HepG2 (cell line): ENCODE results near the gene INO80E. TPM values are rescaled to one million over a fixed set of nuclear protein-coding genes. Genes with fewer than 3 reads are reported as not detected.

Source experiments
- ADNP ChIP-seq: sonication (generic); formaldehyde crosslinking; IDR thresholded peaks from 2 replicates; pipeline ENCODE4 v1.4.0; 2020; ENCODE audit warnings: missing genetic modification reagents
- CHD2 ChIP-seq: IDR thresholded peaks from 2 replicates; pipeline ENCODE4 v1.6.1; 2011; ENCODE audit warnings: low read depth, low read length, improper control_type of control experiment
- FOSL2 ChIP-seq: sonication (generic); formaldehyde crosslinking; IDR thresholded peaks from 2 replicates; pipeline ENCODE4 v1.4.0; 2020; ENCODE audit warnings: missing genetic modification reagents
- HNRNPL ChIP-seq: fragments of 200-400 bp; formaldehyde crosslinking; IDR thresholded peaks from 2 replicates; pipeline ENCODE4 v1.6.1; 2017; ENCODE audit warnings: mild to moderate bottlenecking, low read depth, low read length
- IRX3 ChIP-seq: sonication (generic); formaldehyde crosslinking; IDR thresholded peaks from 2 replicates; pipeline ENCODE4 v1.8.1; 2023; ENCODE audit warnings: mild to moderate bottlenecking, low read depth, missing genetic modification reagents, borderline replicate concordance
- MIER3 ChIP-seq: IDR thresholded peaks from 2 replicates; pipeline ENCODE4 v1.6.1; 2016; ENCODE audit warnings: missing compliant biosample characterization, borderline replicate concordance
- MIXL1 ChIP-seq: IDR thresholded peaks from 2 replicates; pipeline ENCODE4 v1.6.1; 2016
- NFATC3 ChIP-seq: sonication (generic); formaldehyde crosslinking; IDR thresholded peaks from 2 replicates; pipeline ENCODE4 v1.5.1; 2020; ENCODE audit warnings: mild to moderate bottlenecking, missing genetic modification reagents
- PCBP2 ChIP-seq: fragments of 200-400 bp; formaldehyde crosslinking; optimal IDR thresholded peaks from 2 replicates; pipeline ENCODE3; 2018; ENCODE audit warnings: low read length, low read depth; ENCODE audit not compliant: poor library complexity, severe bottlenecking
- PRMT3 ChIP-seq: sonication (generic); formaldehyde crosslinking; IDR thresholded peaks from 2 replicates; pipeline ENCODE4 v1.8.1; 2022; ENCODE audit warnings: low read depth, mild to moderate bottlenecking, moderate library complexity, missing genetic modification reagents, borderline replicate concordance
- SKI ChIP-seq: fragments of 450-650 bp; IDR thresholded peaks from one replicate; pipeline ENCODE4 v1.6.1; 2018; ENCODE audit warnings: mild to moderate bottlenecking; ENCODE audit not compliant: partially characterized antibody
- TEAD2 ChIP-seq: sonication (generic); formaldehyde crosslinking; IDR thresholded peaks from 2 replicates; pipeline ENCODE4 v1.9.0; 2021; ENCODE audit warnings: missing genetic modification reagents
- ZBTB20 ChIP-seq: sonication (generic); formaldehyde crosslinking; IDR thresholded peaks from 2 replicates; pipeline ENCODE4 v1.8.1; 2023; ENCODE audit warnings: missing genetic modification reagents, low read depth, mild to moderate bottlenecking, borderline replicate concordance
- ZBTB49 ChIP-seq: sonication (generic); formaldehyde crosslinking; IDR thresholded peaks from 2 replicates; pipeline ENCODE4 v1.4.0; 2020; ENCODE audit warnings: missing genetic modification reagents, borderline replicate concordance
- ZNF136 ChIP-seq: sonication (generic); formaldehyde crosslinking; IDR thresholded peaks from 2 replicates; pipeline ENCODE4 v1.8.1; 2022; ENCODE audit warnings: low read depth, mild to moderate bottlenecking, moderate library complexity, missing genetic modification reagents
- ZNF253 ChIP-seq: sonication (generic); formaldehyde crosslinking; IDR thresholded peaks from 2 replicates; pipeline ENCODE4 v1.8.0; 2022; ENCODE audit warnings: mild to moderate bottlenecking, missing genetic modification reagents, borderline replicate concordance
- ZNF296 ChIP-seq: sonication (generic); formaldehyde crosslinking; conservative IDR thresholded peaks from 2 replicates; pipeline ENCODE4 v1.5.0; 2020; ENCODE audit warnings: mild to moderate bottlenecking, missing genetic modification reagents
- ZNF7 ChIP-seq: IDR thresholded peaks from 2 replicates; pipeline ENCODE4 v1.6.1; 2016; ENCODE audit warnings: missing biosample characterization, missing genetic modification reagents
- polyA plus RNA-seq, 8 experiments: library from polyadenylated mRNA; depleted of rRNA in 3 of 8; stranded (reverse) in 7 of 8; unstranded in 1 of 8; fragments of >200 nt; fragmentation: Illumina TruSeq in 4 of 8; extraction: Trizol in 4 of 8; gene quantifications; 2 replicates each; pipeline versions ENCODE4 v1.2.1 to v1.2.3, GENCODE V29; 2011 to 2016; ENCODE audit warnings: low read depth in 4 of 8, missing spikeins in 1 of 8, mixed read lengths in 1 of 8; ENCODE audit not compliant: insufficient read depth in 1 of 8
- total RNA-seq, 5 experiments: library from RNA; depleted of rRNA; stranded (reverse); fragments of >200 nt; fragmentation: Illumina TruSeq; extraction: Trizol; gene quantifications; 2 replicates each; pipeline ENCODE4 v1.2.3, GENCODE V29; 2016; ENCODE audit warnings: low read depth in 1 of 5
- TF ChIP-seq, protein P1 (sequence below): sonication (generic); formaldehyde crosslinking; IDR thresholded peaks from 2 replicates; pipeline ENCODE4 v1.4.0; 2020; ENCODE audit warnings: missing genetic modification reagents, borderline replicate concordance
- TF ChIP-seq, protein P2 (sequence below): sonication (generic); formaldehyde crosslinking; IDR thresholded peaks from 2 replicates; pipeline ENCODE4 v1.4.0; 2020; ENCODE audit warnings: missing genetic modification reagents
- TF ChIP-seq, protein P3 (sequence below), 2 experiments: sonication (generic) in 1 of 2; formaldehyde crosslinking in 1 of 2; IDR thresholded peaks; 2 replicates each; pipeline versions ENCODE4 v1.5.1 to v1.6.1; 2011 to 2020; ENCODE audit warnings: borderline replicate concordance in 1 of 2, low read depth in 1 of 2, low read length in 1 of 2, mild to moderate bottlenecking in 1 of 2, missing genetic modification reagents in 1 of 2, moderate library complexity in 1 of 2

The INO80E gene
- total and polyA plus RNA-seq, 2 of the 13 experiments (the other 11 are each of a cell fraction or from before 2014, with no cell fraction given): 25.8 to 45.6 TPM

DNA sequence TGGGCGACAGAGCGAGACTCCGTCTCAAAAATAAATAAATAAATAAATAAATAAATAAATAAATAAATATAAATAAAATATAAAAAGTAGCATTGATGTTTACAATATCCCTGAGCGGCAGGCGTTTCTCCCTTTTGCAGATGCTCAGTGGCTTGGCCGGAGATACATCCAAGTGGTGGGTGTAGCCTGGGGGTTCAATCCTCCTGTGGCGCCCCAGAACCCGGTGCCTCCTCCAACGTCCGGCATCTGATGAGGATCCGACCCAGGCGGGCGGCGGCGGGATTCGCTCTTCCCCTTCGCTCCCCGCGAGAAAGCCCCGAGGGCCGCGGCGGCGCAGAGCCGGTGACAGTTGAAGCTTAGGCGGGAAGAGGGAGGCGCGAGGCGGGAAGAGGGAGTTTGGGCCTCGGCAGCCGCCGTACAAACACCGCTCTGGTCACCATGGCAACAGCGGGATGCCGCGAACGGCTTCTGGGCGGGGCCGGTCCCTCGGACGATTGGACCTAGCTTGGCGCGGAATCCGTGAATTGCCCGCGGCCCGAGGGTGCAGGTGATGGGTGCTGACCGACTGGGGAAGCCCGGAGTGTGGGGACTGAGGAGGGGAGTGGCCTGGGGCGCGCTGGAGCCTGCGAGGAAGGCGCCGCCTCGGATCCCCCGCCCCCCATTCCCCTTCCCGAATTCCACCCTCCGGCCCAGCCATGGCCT is 56.8 kb downstream of the INO80E start (continued):
- TF ChIP-seq FOSL2 (peak; percentile 66), PCBP2 (no peak), MIER3 (CRISPR knock-in tag) (peak; percentile 86; the same call in 1 of the 2 replicates), ZBTB20 (peak; percentile 81), ZNF253 (CRISPR knock-in tag) (peak; percentile 83), ZNF7 (CRISPR knock-in tag) (peak; percentile 8; the same call in 1 of the 2 replicates), SKI (no peak), MIXL1 (CRISPR knock-in tag) (peak; percentile 56; the same call in 1 of the 2 replicates), ZNF136 (peak; percentile 97), TEAD2 (CRISPR knock-in tag) (peak; percentile 85; the same call in 1 of the 2 replicates), NFATC3 (peak; percentile 90; the same call in 1 of the 2 replicates), ZBTB49 (peak; percentile 85; the same call in 1 of the 2 replicates), IRX3 (CRISPR knock-in tag) (peak; percentile 98; the same call in 1 of the 2 replicates), ZNF296 (CRISPR knock-in tag) (peak; percentile 72), HNRNPL (no peak), ADNP (CRISPR knock-in tag) (no peak), PRMT3 (CRISPR knock-in tag) (0 out of 2 replicates have a peak, but pooled peaks have one; percentile 72), CHD2 (peak; percentile 78)
- TF ChIP-seq, protein P1, sequence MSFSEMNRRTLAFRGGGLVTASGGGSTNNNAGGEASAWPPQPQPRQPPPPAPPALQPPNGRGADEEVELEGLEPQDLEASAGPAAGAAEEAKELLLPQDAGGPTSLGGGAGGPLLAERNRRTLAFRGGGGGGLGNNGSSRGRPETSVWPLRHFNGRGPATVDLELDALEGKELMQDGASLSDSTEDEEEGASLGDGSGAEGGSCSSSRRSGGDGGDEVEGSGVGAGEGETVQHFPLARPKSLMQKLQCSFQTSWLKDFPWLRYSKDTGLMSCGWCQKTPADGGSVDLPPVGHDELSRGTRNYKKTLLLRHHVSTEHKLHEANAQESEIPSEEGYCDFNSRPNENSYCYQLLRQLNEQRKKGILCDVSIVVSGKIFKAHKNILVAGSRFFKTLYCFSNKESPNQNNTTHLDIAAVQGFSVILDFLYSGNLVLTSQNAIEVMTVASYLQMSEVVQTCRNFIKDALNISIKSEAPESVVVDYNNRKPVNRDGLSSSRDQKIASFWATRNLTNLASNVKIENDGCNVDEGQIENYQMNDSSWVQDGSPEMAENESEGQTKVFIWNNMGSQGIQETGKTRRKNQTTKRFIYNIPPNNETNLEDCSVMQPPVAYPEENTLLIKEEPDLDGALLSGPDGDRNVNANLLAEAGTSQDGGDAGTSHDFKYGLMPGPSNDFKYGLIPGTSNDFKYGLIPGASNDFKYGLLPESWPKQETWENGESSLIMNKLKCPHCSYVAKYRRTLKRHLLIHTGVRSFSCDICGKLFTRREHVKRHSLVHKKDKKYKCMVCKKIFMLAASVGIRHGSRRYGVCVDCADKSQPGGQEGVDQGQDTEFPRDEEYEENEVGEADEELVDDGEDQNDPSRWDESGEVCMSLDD (CRISPR knock-in tag): no peak
- TF ChIP-seq, protein P2, sequence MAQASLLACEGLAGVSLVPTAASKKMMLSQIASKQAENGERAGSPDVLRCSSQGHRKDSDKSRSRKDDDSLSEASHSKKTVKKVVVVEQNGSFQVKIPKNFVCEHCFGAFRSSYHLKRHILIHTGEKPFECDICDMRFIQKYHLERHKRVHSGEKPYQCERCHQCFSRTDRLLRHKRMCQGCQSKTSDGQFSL (CRISPR knock-in tag): 0 out of 2 replicates have a peak, but pooled peaks have one; percentile 89
- TF ChIP-seq, protein P3, sequence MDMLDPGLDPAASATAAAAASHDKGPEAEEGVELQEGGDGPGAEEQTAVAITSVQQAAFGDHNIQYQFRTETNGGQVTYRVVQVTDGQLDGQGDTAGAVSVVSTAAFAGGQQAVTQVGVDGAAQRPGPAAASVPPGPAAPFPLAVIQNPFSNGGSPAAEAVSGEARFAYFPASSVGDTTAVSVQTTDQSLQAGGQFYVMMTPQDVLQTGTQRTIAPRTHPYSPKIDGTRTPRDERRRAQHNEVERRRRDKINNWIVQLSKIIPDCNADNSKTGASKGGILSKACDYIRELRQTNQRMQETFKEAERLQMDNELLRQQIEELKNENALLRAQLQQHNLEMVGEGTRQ (IDR thresholded peaks at IDR 0.05; ENCODE audit: low read depth, low read length): no peak
- TF ChIP-seq, protein P3 (CRISPR knock-in tag; IDR thresholded peaks at IDR 0.05; ENCODE audit: borderline replicate concordance): no peak; the same call in 1 of the 2 replicates
